A673 (cell line): ENCODE data around the gene PPM1D. TPM values are rescaled to one million over a fixed set of nuclear protein-coding genes. Genes with fewer than 3 reads are reported as not detected.

ENCODE experiments used
- BruUV-seq: library from RNA; stranded (reverse); fragments of 400-500 nt; replicated peaks from 2 replicates; lab custom pipeline; 2021; lab: Mats Ljungman, UMichigan
- CTCF ChIA-PET: fragments of 300-600 bp; sonication (Branson Sonifier 250); formaldehyde crosslinking; loops from one replicate; lab custom pipeline; 2022; ENCODE audit warnings: antibody characterized with exemption; lab: Charles Lee
- POLR2A ChIA-PET: fragments of 300-600 bp; sonication (Branson Sonifier 250); formaldehyde crosslinking; loops from one replicate; lab custom pipeline; 2022; ENCODE audit warnings: antibody characterized with exemption; ENCODE audit not compliant: low non-redundant PET; lab: Charles Lee
- DNase-seq: peaks from one replicate; pipeline ENCODE4 v3.0.0-alpha.2; 2015; ENCODE audit warnings: low spot score
- H3K27ac ChIP-seq: fragments of 200-600 bp; sonication (generic); 2 replicates; pipeline ENCODE4 v1.5.1; 2016; ENCODE audit warnings: mixed run types, low read depth, mild to moderate bottlenecking, mixed read lengths, antibody characterized with exemption, low read length; ENCODE audit not compliant: poor library complexity, severe bottlenecking
- H3K27me3 ChIP-seq: fragments of 200-600 bp; sonication (generic); replicated peaks from 2 replicates; pipeline ENCODE4 v1.6.1; 2017; ENCODE audit warnings: mixed run types, low read depth, mild to moderate bottlenecking, mixed read lengths, antibody characterized with exemption, low read length; ENCODE audit not compliant: insufficient read depth, poor library complexity
- H3K36me3 ChIP-seq: fragments of 200-600 bp; sonication (generic); 2 replicates; pipeline ENCODE4 v1.6.1; 2016; ENCODE audit warnings: mixed run types, mild to moderate bottlenecking, mixed read lengths, antibody characterized with exemption, low read length; ENCODE audit not compliant: insufficient read depth, poor library complexity, severe bottlenecking
- H3K4me1 ChIP-seq: fragments of 200-600 bp; sonication (generic); 2 replicates; pipeline ENCODE4 v1.6.1; 2017; ENCODE audit warnings: mixed run types, mild to moderate bottlenecking, mixed read lengths, antibody characterized with exemption, low read length; ENCODE audit not compliant: insufficient read depth, poor library complexity, severe bottlenecking
- H3K4me3 ChIP-seq: fragments of 200-600 bp; sonication (generic); 2 replicates; pipeline ENCODE4 v1.5.1; 2016; ENCODE audit warnings: low read depth, mixed run types, mild to moderate bottlenecking, mixed read lengths, low read length; ENCODE audit not compliant: poor library complexity, severe bottlenecking
- H3K9me3 ChIP-seq: fragments of 200-600 bp; sonication (generic); 2 replicates; pipeline ENCODE4 v1.6.1; 2016; ENCODE audit warnings: mixed run types, low read depth, mild to moderate bottlenecking, mixed read lengths, antibody characterized with exemption, low read length; ENCODE audit not compliant: poor library complexity, severe bottlenecking
- EZH2 ChIP-seq: fragments of 200-600 bp; sonication (generic); IDR thresholded peaks from 2 replicates; pipeline ENCODE4 v1.6.1; 2017; ENCODE audit warnings: borderline replicate concordance, low read depth, mild to moderate bottlenecking, mixed read lengths, antibody characterized with exemption, low read length; ENCODE audit not compliant: poor library complexity, severe bottlenecking
- intact Hi-C: fragments of 100-400 bp; cut with micrococcal nuclease; formaldehyde crosslinking; loops from one replicate; pipeline ENCODE4 v1.10.0; 2022; ENCODE audit not compliant: unreplicated experiment
- total RNA-seq: library from RNA; stranded (reverse); gene quantifications from 2 replicates; pipeline ENCODE4 v1.2.3, GENCODE V29; 2021
- TF ChIP-seq, protein P1 (sequence below): fragments of 300-800, 200-600 bp; sonication (generic); conservative IDR thresholded peaks from 2 replicates; pipeline ENCODE4 v1.5.1; 2017; ENCODE audit warnings: low read depth, mild to moderate bottlenecking, antibody characterized with exemption, low read length, moderate library complexity, mixed read lengths

Gene PPM1D
- total RNA-seq, 1 experiment from 2014 or later = 17.8 TPM

DNA sequence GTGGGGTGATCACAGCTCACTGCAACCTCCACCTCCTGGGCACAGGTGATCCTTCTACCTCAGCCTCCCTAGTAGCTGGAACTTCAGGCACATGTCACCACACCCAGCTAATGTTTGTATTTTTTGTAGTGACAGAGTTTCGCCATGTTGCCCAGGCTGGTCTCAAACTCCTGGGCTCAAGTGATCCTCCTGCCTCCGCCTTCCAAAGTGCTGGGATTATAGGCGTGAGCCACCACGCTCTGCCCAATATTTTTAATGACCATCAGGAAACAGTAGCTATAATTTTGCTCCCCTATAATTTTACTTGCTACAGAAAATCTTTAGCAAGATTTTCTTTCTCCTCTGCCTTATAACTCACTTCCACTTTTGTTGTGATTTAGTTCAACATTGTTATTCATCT is 44.2 kb upstream of the PPM1D start:
- POLR2A ChIA-PET = no interaction called here
- BruUV-seq = no TSS peak
- DNase-seq = no peak
- no peak overlapping the region for H3K27ac ChIP-seq
- CTCF ChIA-PET = no interaction called here
- TF ChIP-seq, protein P1, sequence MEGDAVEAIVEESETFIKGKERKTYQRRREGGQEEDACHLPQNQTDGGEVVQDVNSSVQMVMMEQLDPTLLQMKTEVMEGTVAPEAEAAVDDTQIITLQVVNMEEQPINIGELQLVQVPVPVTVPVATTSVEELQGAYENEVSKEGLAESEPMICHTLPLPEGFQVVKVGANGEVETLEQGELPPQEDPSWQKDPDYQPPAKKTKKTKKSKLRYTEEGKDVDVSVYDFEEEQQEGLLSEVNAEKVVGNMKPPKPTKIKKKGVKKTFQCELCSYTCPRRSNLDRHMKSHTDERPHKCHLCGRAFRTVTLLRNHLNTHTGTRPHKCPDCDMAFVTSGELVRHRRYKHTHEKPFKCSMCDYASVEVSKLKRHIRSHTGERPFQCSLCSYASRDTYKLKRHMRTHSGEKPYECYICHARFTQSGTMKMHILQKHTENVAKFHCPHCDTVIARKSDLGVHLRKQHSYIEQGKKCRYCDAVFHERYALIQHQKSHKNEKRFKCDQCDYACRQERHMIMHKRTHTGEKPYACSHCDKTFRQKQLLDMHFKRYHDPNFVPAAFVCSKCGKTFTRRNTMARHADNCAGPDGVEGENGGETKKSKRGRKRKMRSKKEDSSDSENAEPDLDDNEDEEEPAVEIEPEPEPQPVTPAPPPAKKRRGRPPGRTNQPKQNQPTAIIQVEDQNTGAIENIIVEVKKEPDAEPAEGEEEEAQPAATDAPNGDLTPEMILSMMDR = no peak
- no peak for TF ChIP-seq EZH2
- no peaks in the 10 kb centered on the region for H3K36me3 ChIP-seq
- H3K4me3 ChIP-seq = no peak overlapping the region
- no peaks in the 10 kb centered on the region for H3K27me3 ChIP-seq
- H3K4me1 ChIP-seq = no peaks in the 10 kb centered on the region
- intact Hi-C loops = no loop called here
- peaks cover 4% of the 10 kb centered on the region for H3K9me3 ChIP-seq

DNA sequence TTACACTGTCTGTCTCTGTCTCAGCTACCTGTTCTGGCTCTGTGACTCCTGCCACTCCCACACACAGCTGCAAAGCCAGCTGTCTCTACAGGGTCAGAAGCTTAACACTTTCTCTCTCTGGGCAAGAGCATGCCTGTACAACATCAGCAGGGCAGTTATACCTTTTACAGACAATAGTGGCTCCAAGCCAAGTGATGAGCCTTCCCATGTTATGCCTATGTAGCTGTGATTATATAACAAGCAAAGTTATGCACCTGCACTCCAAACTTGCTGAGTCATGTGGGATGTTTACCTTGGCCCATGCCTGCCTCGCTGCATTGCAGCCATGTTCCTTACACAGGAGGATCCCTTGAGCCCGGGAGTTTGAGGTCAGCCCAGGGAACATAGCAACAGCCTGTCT is 42.2 kb upstream of the PPM1D start:
- CTCF ChIA-PET = no interaction called here
- POLR2A ChIA-PET = no interaction called here
- Histone ChIP-seq H3K36me3 (no peaks in the 10 kb centered on the region), H3K27ac (no peak overlapping the region), H3K4me1 (no peaks in the 10 kb centered on the region), H3K27me3 (no peaks in the 10 kb centered on the region), H3K9me3 (peaks cover 4% of the 10 kb centered on the region), H3K4me3 (no peak overlapping the region)
- TF ChIP-seq, protein P1 = no peak
- TF ChIP-seq EZH2 = no peak
- intact Hi-C loops = no loop called here
- DNase-seq = no peak
- BruUV-seq = no TSS peak

DNA sequence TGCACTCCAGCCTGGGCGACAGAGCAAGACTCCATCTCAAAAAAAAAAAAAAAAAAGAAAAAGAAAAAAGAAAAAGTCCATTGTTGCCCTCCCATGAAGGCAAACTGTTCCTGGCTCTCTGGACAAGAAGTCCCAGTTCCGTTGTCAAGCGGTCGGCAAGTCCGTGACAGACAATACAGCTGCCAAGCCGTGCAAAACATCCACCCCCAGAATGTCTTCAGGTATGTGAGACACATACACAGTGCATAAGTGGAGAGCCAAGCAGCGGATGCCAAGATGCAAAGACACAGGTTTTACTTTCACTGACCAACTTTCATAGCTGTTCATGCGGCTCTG is 40.4 kb upstream of the PPM1D start:
- CTCF ChIA-PET = interaction anchor here (1.7 kb wide), 1 partner anchor 10 kb away, joined by 6 read pairs; no protein-coding TSS in a partner anchor
- POLR2A ChIA-PET = no interaction called here
- TF ChIP-seq, protein P1 = no peak
- no peak for TF ChIP-seq EZH2
- BruUV-seq = no TSS peak
- Histone ChIP-seq H3K27ac (no peak overlapping the region), H3K36me3 (no peaks in the 10 kb centered on the region), H3K4me1 (no peaks in the 10 kb centered on the region), H3K4me3 (no peak overlapping the region), H3K27me3 (no peaks in the 10 kb centered on the region), H3K9me3 (peaks cover 4% of the 10 kb centered on the region)
- intact Hi-C loops = no loop called here
- no peak for DNase-seq
